ENCODE data around the gene BTN1A1.

BTN1A1 gene

DNA sequence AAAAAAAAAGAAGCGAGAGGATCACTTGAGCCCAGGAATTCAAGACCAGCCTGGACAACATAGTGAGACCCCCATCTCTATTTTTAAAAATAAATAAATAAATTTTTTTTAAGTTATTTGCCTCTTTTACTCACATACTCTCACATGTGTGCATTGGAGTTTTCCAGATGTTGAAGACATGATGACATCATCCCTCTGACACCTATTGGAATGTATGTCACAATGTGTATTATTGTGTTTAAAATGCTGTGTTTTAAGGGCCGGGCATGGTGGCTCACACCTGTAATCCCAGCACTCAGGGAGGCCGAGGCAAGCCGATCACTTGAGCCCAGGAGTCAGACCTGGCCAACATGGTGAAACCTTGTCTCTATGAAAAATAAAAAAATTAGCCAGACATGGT is 17.8 kb upstream of the BTN1A1 start:
- DNase-seq (ENCODE audit: low spot score): no peak
- in situ Hi-C loops (cut with MboI; ENCODE audit: low sequenced_read_pairs, unreplicated experiment): no loop called here
- TF ChIP-seq, protein P1, sequence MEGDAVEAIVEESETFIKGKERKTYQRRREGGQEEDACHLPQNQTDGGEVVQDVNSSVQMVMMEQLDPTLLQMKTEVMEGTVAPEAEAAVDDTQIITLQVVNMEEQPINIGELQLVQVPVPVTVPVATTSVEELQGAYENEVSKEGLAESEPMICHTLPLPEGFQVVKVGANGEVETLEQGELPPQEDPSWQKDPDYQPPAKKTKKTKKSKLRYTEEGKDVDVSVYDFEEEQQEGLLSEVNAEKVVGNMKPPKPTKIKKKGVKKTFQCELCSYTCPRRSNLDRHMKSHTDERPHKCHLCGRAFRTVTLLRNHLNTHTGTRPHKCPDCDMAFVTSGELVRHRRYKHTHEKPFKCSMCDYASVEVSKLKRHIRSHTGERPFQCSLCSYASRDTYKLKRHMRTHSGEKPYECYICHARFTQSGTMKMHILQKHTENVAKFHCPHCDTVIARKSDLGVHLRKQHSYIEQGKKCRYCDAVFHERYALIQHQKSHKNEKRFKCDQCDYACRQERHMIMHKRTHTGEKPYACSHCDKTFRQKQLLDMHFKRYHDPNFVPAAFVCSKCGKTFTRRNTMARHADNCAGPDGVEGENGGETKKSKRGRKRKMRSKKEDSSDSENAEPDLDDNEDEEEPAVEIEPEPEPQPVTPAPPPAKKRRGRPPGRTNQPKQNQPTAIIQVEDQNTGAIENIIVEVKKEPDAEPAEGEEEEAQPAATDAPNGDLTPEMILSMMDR (IDR thresholded peaks at IDR 0.05; ENCODE audit: borderline replicate concordance, control extremely low read depth, extremely low read depth, insufficient read depth, missing control alignments): no peak

DNA sequence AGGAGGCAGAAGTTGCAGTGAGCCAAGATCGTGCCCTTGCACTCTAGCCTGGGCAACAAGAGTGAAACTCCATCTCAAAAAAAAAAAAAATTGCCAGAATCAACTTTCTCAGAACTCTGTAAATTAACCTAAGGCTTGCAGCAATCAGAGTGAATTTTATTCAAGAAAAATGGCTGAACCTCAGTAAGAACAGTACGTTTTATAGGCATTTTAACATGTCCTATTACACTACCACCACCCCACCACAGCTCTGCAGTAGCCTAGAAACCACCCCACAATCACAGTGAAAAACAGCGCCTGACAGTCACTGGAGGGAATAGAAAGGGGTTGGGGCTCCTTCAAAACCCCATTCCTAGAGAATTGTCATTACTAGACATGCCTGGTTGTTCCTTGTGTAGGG is 16.4 kb upstream of the BTN1A1 start:
- TF ChIP-seq, protein P1 (IDR thresholded peaks at IDR 0.05; ENCODE audit: borderline replicate concordance, control extremely low read depth, extremely low read depth, insufficient read depth, missing control alignments): no peak
- DNase-seq (ENCODE audit: low spot score): no peak
- in situ Hi-C loops (cut with MboI; ENCODE audit: low sequenced_read_pairs, unreplicated experiment): no loop called here

DNA sequence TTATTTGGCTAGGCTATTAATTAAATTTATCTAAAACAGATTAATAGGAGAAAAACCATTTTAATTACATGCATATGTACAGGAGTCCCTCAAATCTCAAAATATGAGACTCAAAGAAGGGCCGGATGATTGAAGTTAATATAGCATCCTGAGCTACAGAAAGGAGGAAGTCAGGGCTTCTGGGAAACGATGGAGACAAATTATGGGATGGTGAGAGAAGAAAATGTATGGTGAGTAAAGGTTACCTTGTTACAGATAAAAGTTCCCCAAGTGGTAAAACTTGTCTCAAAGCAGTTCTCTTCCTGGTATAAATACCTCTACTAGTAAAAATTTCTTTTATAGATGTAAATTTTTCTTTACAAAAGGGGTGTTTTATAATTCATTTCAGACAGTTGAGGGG is 15.9 kb upstream of the BTN1A1 start:
- DNase-seq (ENCODE audit: low spot score): no peak
- in situ Hi-C loops (cut with MboI; ENCODE audit: low sequenced_read_pairs, unreplicated experiment): no loop called here

DNA sequence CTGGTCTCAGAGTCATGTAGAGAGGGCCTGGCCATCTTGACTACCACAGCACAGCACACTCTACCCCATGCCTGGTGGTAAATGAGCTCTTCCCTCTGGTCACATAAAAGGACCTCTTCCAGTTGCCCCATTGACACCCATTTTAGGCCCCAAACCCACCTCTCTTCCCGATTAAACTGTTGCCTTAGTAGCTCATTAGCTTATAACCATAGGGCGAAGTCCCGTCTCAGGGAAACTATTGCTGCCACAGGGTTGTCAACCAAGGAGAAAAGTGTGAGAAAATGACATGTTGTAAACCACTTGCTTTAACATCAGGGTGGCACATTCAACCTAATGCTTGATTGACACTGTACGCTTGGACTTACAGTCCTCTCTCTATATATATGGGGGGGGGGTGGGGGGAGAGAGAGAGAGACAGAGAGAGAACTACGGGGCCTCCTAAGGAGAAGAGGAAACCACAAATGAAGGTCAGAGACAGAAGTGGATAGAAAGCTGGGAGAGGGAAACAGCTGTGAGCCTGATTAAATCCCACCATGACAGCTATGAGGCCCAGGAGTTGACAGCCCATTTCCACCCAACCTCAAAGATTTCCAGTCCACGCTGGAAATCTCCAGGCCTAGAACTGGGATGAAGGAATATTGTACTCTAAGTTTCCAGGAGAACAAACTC is 14.9 kb upstream of the BTN1A1 start:
- in situ Hi-C loops (cut with MboI; ENCODE audit: low sequenced_read_pairs, unreplicated experiment): no loop called here
- TF ChIP-seq, protein P1 (IDR thresholded peaks at IDR 0.05; ENCODE audit: borderline replicate concordance, control extremely low read depth, extremely low read depth, insufficient read depth, missing control alignments): no peak
- no peak for DNase-seq (ENCODE audit: low spot score)

More for the DNA sequence above, 15.9 kb upstream of the BTN1A1 start:
- TF ChIP-seq, protein P1 (IDR thresholded peaks at IDR 0.05; ENCODE audit: borderline replicate concordance, control extremely low read depth, extremely low read depth, insufficient read depth, missing control alignments): no peak

DNA sequence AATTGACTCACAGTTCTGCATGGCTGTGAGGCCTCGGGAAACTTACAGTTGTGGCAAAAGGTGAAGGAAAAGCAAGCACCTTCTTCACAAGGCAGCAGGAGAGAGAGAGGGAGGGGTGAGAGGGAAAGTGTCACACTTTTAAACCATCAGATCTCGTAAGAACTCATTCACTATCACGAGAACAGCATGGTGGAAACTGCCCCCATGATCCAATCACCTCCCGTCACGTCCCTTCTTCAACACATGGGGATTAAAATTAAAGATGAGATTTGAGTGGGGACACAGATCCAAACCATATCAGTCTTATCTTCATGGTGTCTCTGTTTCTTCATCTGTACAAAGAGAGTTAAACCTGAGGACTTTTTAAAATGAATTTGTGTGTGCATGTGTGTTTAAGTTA is 13.7 kb upstream of the BTN1A1 start:
- no peak for DNase-seq (ENCODE audit: low spot score)
- TF ChIP-seq, protein P1 (IDR thresholded peaks at IDR 0.05; ENCODE audit: borderline replicate concordance, control extremely low read depth, extremely low read depth, insufficient read depth, missing control alignments): no peak
- in situ Hi-C loops (cut with MboI; ENCODE audit: low sequenced_read_pairs, unreplicated experiment): no loop called here

DNA sequence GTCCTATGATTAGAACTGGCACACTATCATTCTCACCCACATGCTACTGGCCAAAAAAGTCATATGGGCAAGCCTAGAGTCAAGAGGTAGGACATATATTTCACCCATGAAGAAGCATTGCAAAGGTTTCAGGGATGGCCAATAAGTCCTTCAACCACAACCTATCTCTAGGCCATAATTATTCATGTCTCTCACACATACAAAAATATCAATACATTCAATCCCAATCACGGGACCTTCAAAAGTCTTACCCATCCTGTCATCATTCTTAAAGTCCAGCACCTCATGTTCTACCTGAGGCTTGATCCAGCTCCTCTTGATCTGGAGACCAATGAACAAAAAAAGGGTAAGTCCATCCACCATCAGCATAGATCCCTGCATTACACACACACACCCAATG is 12.6 kb upstream of the BTN1A1 start:
- TF ChIP-seq, protein P1 (IDR thresholded peaks at IDR 0.05; ENCODE audit: borderline replicate concordance, control extremely low read depth, extremely low read depth, insufficient read depth, missing control alignments): no peak
- in situ Hi-C loops (cut with MboI; ENCODE audit: low sequenced_read_pairs, unreplicated experiment): no loop called here
- DNase-seq (ENCODE audit: low spot score): no peak

Measured in GM13976 (cell line).